ENCODE data around the gene SLC17A3. TPM values are rescaled to one million over a fixed set of nuclear protein-coding genes. Genes with fewer than 3 reads are reported as not detected.

Gene SLC17A3
- total and polyA plus RNA-seq, 2 experiments from 2014 or later = not detected

GRCh38 chr6:25832307-25832662 lies 41.8 kb downstream of the SLC17A3 start:
- H3F3A ChIP-seq (ENCODE audit: insufficient read depth) = no peaks in the 10 kb centered on the region
- H3K27ac ChIP-seq = no peak overlapping the region
- no peaks in the 10 kb centered on the region for H3K9me3 ChIP-seq (ENCODE audit: low read depth)
- H3K36me3 ChIP-seq (ENCODE audit: low read depth) = no peaks in the 10 kb centered on the region
- in situ Hi-C loops (cut with MboI) = no loop called here
- TF ChIP-seq EZH2phosphoT487 (IDR thresholded peaks at IDR 0.05; ENCODE audit: insufficient read depth, low read depth) = no peak
- TF ChIP-seq EZH2 (IDR thresholded peaks at IDR 0.05; ENCODE audit: insufficient read depth, poor library complexity, severe bottlenecking) = no peak
- H4K20me1 ChIP-seq (ENCODE audit: insufficient read depth) = no peaks in the 10 kb centered on the region
- H2AFZ ChIP-seq = no peak overlapping the region
- no peak overlapping the region for H3K4me3 ChIP-seq
- H3K79me2 ChIP-seq (ENCODE audit: insufficient read depth) = no peaks in the 10 kb centered on the region
- H3K4me2 ChIP-seq (ENCODE audit: unreplicated experiment) = no peak overlapping the region
- no peaks in the 10 kb centered on the region for H3K4me1 ChIP-seq (ENCODE audit: insufficient read depth)
- H3K9ac ChIP-seq = no peak overlapping the region
- 0 out of 2 replicates have a peak, but pooled peaks cover 8% of the 10 kb centered on the region for H3K27me3 ChIP-seq (replicated peaks; ENCODE audit: insufficient read depth)
- no peak for DNase-seq
- H3K9me2 ChIP-seq (ENCODE audit: insufficient read depth) = no peaks in the 10 kb centered on the region

- Histone ChIP-seq H4K20me1 (ENCODE audit: insufficient read depth) (no peaks in the 10 kb centered on the region), H3K9me2 (ENCODE audit: insufficient read depth) (no peaks in the 10 kb centered on the region), H3K79me2 (ENCODE audit: insufficient read depth) (no peaks in the 10 kb centered on the region), H3K9me3 (ENCODE audit: low read depth) (no peaks in the 10 kb centered on the region), H3K4me3 (no peak within 1 kb of the TSS), H3F3A (ENCODE audit: insufficient read depth) (no peaks in the 10 kb centered on the region), H3K4me2 (ENCODE audit: unreplicated experiment) (no peak within 1 kb of the TSS), H3K36me3 (ENCODE audit: low read depth) (no peaks in the 10 kb centered on the region), H2AFZ (no peak within 1 kb of the TSS), H3K9ac (no peak within 1 kb of the TSS), H3K27ac (no peak within 1 kb of the TSS), H3K4me1 (ENCODE audit: insufficient read depth) (no peaks in the 10 kb centered on the region), H3K27me3 (replicated peaks; ENCODE audit: insufficient read depth) (0 out of 2 replicates have a peak, but pooled peaks cover 8% of the 10 kb centered on the region)
- in situ Hi-C loops (cut with MboI) = no loop called here
- TF ChIP-seq EZH2phosphoT487 (IDR thresholded peaks at IDR 0.05; ENCODE audit: insufficient read depth, low read depth) (no peak), EZH2 (IDR thresholded peaks at IDR 0.05; ENCODE audit: insufficient read depth, poor library complexity, severe bottlenecking) (no peak)
- DNase-seq = no peak
- WGBS, 2 experiments (ENCODE audit: low coverage in 1 of 2, low lambda C conversion rate in 2 of 2, missing lambda C conversion rate in 2 of 2) = 39 to 47% methylated on average over 8 of the region's 8 CpGs
Measured at GRCh38 chr6:25831532-25832306, 42.3 kb downstream of the SLC17A3 start, which contains the start of gene SLC17A1. Gene SLC17A1 (minus strand): TSS chr6:25832052. CDS start chr6:25830557, 1,495 bp downstream.

GRCh38 chr6:25830458-25830857 lies 43.6 kb downstream of the SLC17A3 start:
- H3K4me1 ChIP-seq (ENCODE audit: insufficient read depth) = no peaks in the 10 kb centered on the region
- no peaks in the 10 kb centered on the region for H3K36me3 ChIP-seq (ENCODE audit: low read depth)
- no peak for DNase-seq
- no peak overlapping the region for H3K27ac ChIP-seq
- H4K20me1 ChIP-seq (ENCODE audit: insufficient read depth) = no peaks in the 10 kb centered on the region
- H3K79me2 ChIP-seq (ENCODE audit: insufficient read depth) = no peaks in the 10 kb centered on the region
- H3K9me3 ChIP-seq (ENCODE audit: low read depth) = no peaks in the 10 kb centered on the region
- TF ChIP-seq EZH2phosphoT487 (IDR thresholded peaks at IDR 0.05; ENCODE audit: insufficient read depth, low read depth) (no peak), EZH2 (IDR thresholded peaks at IDR 0.05; ENCODE audit: insufficient read depth, poor library complexity, severe bottlenecking) (no peak)
- H3K4me2 ChIP-seq (ENCODE audit: unreplicated experiment) = no peak overlapping the region
- in situ Hi-C loops (cut with MboI) = no loop called here
- no peak overlapping the region for H2AFZ ChIP-seq
- no peak overlapping the region for H3K9ac ChIP-seq
- H3K9me2 ChIP-seq (ENCODE audit: insufficient read depth) = no peaks in the 10 kb centered on the region
- WGBS, 2 experiments (ENCODE audit: low coverage in 1 of 2, low lambda C conversion rate in 2 of 2, missing lambda C conversion rate in 2 of 2) = 39% methylated on average over 4 of the region's 4 CpGs
- H3K4me3 ChIP-seq = no peak overlapping the region
- H3F3A ChIP-seq (ENCODE audit: insufficient read depth) = no peaks in the 10 kb centered on the region
- H3K27me3 ChIP-seq (replicated peaks; ENCODE audit: insufficient read depth) = 0 out of 2 replicates have a peak, but pooled peaks cover 8% of the 10 kb centered on the region

GRCh38 chr6:25829375-25829774 lies 44.7 kb downstream of the SLC17A3 start:
- Histone ChIP-seq H3K27me3 (replicated peaks; ENCODE audit: insufficient read depth) (0 out of 2 replicates have a peak, but pooled peaks cover 8% of the 10 kb centered on the region), H4K20me1 (ENCODE audit: insufficient read depth) (no peaks in the 10 kb centered on the region), H3K4me3 (no peak overlapping the region), H3K4me1 (ENCODE audit: insufficient read depth) (no peaks in the 10 kb centered on the region), H3K9me2 (ENCODE audit: insufficient read depth) (no peaks in the 10 kb centered on the region), H3K36me3 (ENCODE audit: low read depth) (no peaks in the 10 kb centered on the region), H3K9ac (no peak overlapping the region), H3F3A (ENCODE audit: insufficient read depth) (no peaks in the 10 kb centered on the region), H3K9me3 (ENCODE audit: low read depth) (no peaks in the 10 kb centered on the region), H3K79me2 (ENCODE audit: insufficient read depth) (no peaks in the 10 kb centered on the region), H3K27ac (no peak overlapping the region), H2AFZ (no peak overlapping the region), H3K4me2 (ENCODE audit: unreplicated experiment) (no peak overlapping the region)
- TF ChIP-seq EZH2 (IDR thresholded peaks at IDR 0.05; ENCODE audit: insufficient read depth, poor library complexity, severe bottlenecking) (no peak), EZH2phosphoT487 (IDR thresholded peaks at IDR 0.05; ENCODE audit: insufficient read depth, low read depth) (no peak)
- 34 to 81% methylated on average over 1 of the region's 1 CpG for WGBS, 2 experiments (ENCODE audit: low coverage in 1 of 2, low lambda C conversion rate in 2 of 2, missing lambda C conversion rate in 2 of 2)
- no peak for DNase-seq
- in situ Hi-C loops (cut with MboI) = no loop called here

All from GM23248 (cell line).